Measurements from ENCODE around the gene NKAPL. TPM values are rescaled to one million over a fixed set of nuclear protein-coding genes. Genes with fewer than 3 reads are reported as not detected.
A peak's percentile ranks its signal among the peaks of the same experiment; 100 is the strongest.

Gene NKAPL
- total and polyA plus RNA-seq, 2 of the 13 experiments (the other 11 are each of a cell fraction or from before 2014, with no cell fraction given): not detected

DNA sequence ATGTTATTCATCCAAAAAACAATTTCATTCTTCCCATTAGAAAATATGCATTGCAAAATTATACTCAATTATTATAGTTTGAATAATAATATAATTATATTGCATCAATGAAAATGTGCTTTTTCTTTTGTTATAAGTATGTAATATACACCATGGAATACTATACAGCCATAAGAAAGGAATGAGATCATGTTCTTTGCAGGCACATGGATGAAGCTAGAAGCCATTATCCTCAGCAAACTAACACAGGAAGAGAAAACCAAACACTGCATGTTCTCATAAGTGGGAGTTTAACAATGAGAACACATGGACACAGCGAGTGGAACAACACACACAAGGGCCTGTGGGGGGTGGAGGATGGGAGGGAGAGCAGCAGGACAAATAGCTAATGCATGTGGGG lies 2.1 kb upstream of the NKAPL start:
- H3K4me2 ChIP-seq (ENCODE audit: low read depth, low read length): no peak overlapping the region
- no peak overlapping the region for H3K9ac ChIP-seq (ENCODE audit: insufficient read depth, low read depth, low read length)
- TF ChIP-seq TSC22D2 (CRISPR knock-in tag; IDR thresholded peaks at IDR 0.05; ENCODE audit: borderline replicate concordance) (no peak), ZNF7 (CRISPR knock-in tag; IDR thresholded peaks at IDR 0.05) (peak; percentile 53)
- H3K79me2 ChIP-seq (ENCODE audit: insufficient read depth, low read length): no peaks in the 10 kb centered on the region
- CTCF ChIA-PET (ENCODE audit: low intra/inter-chr PET ratio, low total read pairs): no interaction called here
- DNase-seq (ENCODE audit: low spot score): no peak
- POLR2A ChIA-PET: no interaction called here
- peaks cover 19% of the 10 kb centered on the region for H3K4me1 ChIP-seq (ENCODE audit: insufficient read depth, low read length)
- no peak overlapping the region for H3K4me3 ChIP-seq (replicated peaks in 1 of 3; ENCODE audit: insufficient read depth in 1 of 3, low read depth in 2 of 3, low read length in 3 of 3)
- ATAC-seq: no peak
- H2AFZ ChIP-seq (ENCODE audit: low read length): no peak overlapping the region
- no peaks in the 10 kb centered on the region for H3K9me3 ChIP-seq (ENCODE audit: low read length)
- in situ Hi-C loops (cut with HindIII; ENCODE audit: extremely low pct_ligation_motif_present, low pct_unique_long_range_greater_than_20kb) (no loop called here), intact Hi-C loops (cut with micrococcal nuclease; ENCODE audit: unreplicated experiment) (no loop called here)
- 17% methylated on average over 1 of the region's 1 CpG for WGBS (ENCODE audit: low lambda C conversion rate)
- H3K36me3 ChIP-seq (replicated peaks in 1 of 2; ENCODE audit: control insufficient read depth in 1 of 2, insufficient read depth in 2 of 2, low read length in 2 of 2): no peaks in the 10 kb centered on the region
- peaks cover 0 to 14% of the 10 kb centered on the region in 2 experiments; a peak in 1 of 5 replicates for H3K27me3 ChIP-seq (ENCODE audit: control insufficient read depth in 1 of 2, insufficient read depth in 2 of 2, low read length in 2 of 2)
- FAIRE-seq: no peak
- BruUV-seq (replicated peaks): no TSS peak
- H4K20me1 ChIP-seq (ENCODE audit: insufficient read depth, low read length): no peaks in the 10 kb centered on the region
- no peak overlapping the region for H3K27ac ChIP-seq (ENCODE audit: extremely low read length, insufficient read depth, low read length)

DNA sequence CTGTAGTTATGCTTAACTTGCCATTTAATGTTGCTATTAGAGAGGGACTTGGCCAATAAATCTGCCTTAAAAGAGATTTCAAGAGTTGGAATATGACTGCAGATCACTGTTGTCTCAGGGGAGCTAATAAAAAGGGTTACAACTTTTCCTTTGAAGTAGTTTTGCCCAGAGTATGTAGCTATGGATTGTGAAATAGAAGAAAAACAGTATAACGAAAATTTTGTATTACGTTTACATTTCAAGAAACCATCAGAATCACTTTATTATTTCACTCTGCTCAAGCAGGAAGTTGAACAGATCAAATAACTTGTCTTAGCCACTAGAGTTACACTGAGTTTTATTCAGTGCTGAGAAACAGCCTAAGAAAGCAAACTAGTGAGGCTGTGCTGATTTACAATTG lies 4.8 kb downstream of the NKAPL start:
- no peak overlapping the region for H3K9ac ChIP-seq (ENCODE audit: insufficient read depth, low read depth, low read length)
- TF ChIP-seq CCAR2 (optimal IDR thresholded peaks at IDR 0.05; ENCODE audit: low read depth, low read length): no peak
- TF ChIP-seq, protein P1, sequence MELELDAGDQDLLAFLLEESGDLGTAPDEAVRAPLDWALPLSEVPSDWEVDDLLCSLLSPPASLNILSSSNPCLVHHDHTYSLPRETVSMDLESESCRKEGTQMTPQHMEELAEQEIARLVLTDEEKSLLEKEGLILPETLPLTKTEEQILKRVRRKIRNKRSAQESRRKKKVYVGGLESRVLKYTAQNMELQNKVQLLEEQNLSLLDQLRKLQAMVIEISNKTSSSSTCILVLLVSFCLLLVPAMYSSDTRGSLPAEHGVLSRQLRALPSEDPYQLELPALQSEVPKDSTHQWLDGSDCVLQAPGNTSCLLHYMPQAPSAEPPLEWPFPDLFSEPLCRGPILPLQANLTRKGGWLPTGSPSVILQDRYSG (CRISPR knock-in tag; IDR thresholded peaks at IDR 0.05): no peak
- TF ChIP-seq, protein P2, sequence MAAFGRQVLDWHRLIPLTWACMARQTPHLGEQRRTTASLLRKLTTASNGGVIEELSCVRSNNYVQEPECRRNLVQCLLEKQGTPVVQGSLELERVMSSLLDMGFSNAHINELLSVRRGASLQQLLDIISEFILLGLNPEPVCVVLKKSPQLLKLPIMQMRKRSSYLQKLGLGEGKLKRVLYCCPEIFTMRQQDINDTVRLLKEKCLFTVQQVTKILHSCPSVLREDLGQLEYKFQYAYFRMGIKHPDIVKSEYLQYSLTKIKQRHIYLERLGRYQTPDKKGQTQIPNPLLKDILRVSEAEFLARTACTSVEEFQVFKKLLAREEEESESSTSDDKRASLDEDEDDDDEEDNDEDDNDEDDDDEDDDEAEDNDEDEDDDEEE (CRISPR knock-in tag; IDR thresholded peaks at IDR 0.05): no peak
- no peak for TF ChIP-seq NONO (IDR thresholded peaks at IDR 0.05)
- TF ChIP-seq NONO (CRISPR knock-in tag; conservative IDR thresholded peaks at IDR 0.05): no peak
- no peak for TF ChIP-seq SIX1 (CRISPR knock-in tag; IDR thresholded peaks at IDR 0.05; ENCODE audit: borderline replicate concordance)
- TF ChIP-seq CHD4 (IDR thresholded peaks at IDR 0.05; ENCODE audit: borderline replicate concordance, low read length): no peak
- no peak for TF ChIP-seq ZNF747 (CRISPR knock-in tag; IDR thresholded peaks at IDR 0.05; ENCODE audit: borderline replicate concordance)
- TF ChIP-seq ZNF672 (CRISPR knock-in tag; IDR thresholded peaks at IDR 0.05): no peak
- no peak for TF ChIP-seq ZNF850 (CRISPR knock-in tag; conservative IDR thresholded peaks at IDR 0.05)
- no peak for TF ChIP-seq POGZ (CRISPR knock-in tag; IDR thresholded peaks at IDR 0.05)
- TF ChIP-seq ZNF430 (CRISPR knock-in tag; IDR thresholded peaks at IDR 0.05): no peak
- no peak for TF ChIP-seq PCBP2 (optimal IDR thresholded peaks at IDR 0.05; ENCODE audit: low read depth, low read length, poor library complexity, severe bottlenecking)
- no peak for TF ChIP-seq MTF2 (CRISPR knock-in tag; IDR thresholded peaks at IDR 0.05; ENCODE audit: borderline replicate concordance)
- H4K20me1 ChIP-seq (ENCODE audit: insufficient read depth, low read length): no peaks in the 10 kb centered on the region
- no peak overlapping the region for H3K27ac ChIP-seq (ENCODE audit: extremely low read length, insufficient read depth, low read length)
- BruUV-seq (replicated peaks): no TSS peak
- DNase-seq (ENCODE audit: low spot score) (no peak), FAIRE-seq (no peak), ATAC-seq (no peak)
- in situ Hi-C loops (cut with HindIII; ENCODE audit: extremely low pct_ligation_motif_present, low pct_unique_long_range_greater_than_20kb): no loop called here
- H2AFZ ChIP-seq (ENCODE audit: low read length): no peak overlapping the region
- ChIA-PET POLR2A (interaction anchor here (0.8 kb wide), 1 partner anchor 11 kb away, joined by 3 read pairs; no protein-coding TSS in a partner anchor), CTCF (ENCODE audit: low intra/inter-chr PET ratio, low total read pairs) (no interaction called here)
- H3K9me3 ChIP-seq (ENCODE audit: low read length): no peaks in the 10 kb centered on the region
- peaks cover 16% of the 10 kb centered on the region for H3K79me2 ChIP-seq (ENCODE audit: insufficient read depth, low read length)
- intact Hi-C loops (cut with micrococcal nuclease; ENCODE audit: unreplicated experiment): no loop called here
- no peaks in the 10 kb centered on the region for H3K36me3 ChIP-seq (replicated peaks in 1 of 2; ENCODE audit: control insufficient read depth in 1 of 2, insufficient read depth in 2 of 2, low read length in 2 of 2)
- H3K4me1 ChIP-seq (ENCODE audit: insufficient read depth, low read length): peaks cover 18% of the 10 kb centered on the region
- no peak overlapping the region for H3K4me3 ChIP-seq (replicated peaks in 1 of 3; ENCODE audit: insufficient read depth in 1 of 3, low read depth in 2 of 3, low read length in 3 of 3)
- no peak overlapping the region for H3K4me2 ChIP-seq (ENCODE audit: low read depth, low read length)
- 0% methylated on average over 2 of the region's 2 CpGs for WGBS (ENCODE audit: low lambda C conversion rate)
- peaks cover 0 to 27% of the 10 kb centered on the region in 2 experiments; a peak in 3 of 5 replicates for H3K27me3 ChIP-seq (ENCODE audit: control insufficient read depth in 1 of 2, insufficient read depth in 2 of 2, low read length in 2 of 2)

Measured in HepG2 (cell line).